ENCODE measurements around the gene AFAP1L1. TPM values are rescaled to one million over a fixed set of nuclear protein-coding genes. Genes with fewer than 3 reads are reported as not detected.
A peak's percentile ranks its signal among the peaks of the same experiment; 100 is the strongest.

AFAP1L1 gene
- total and polyA plus RNA-seq, 4 donors, result 2.1 to 11.6 (median 4.0) TPM

DNA sequence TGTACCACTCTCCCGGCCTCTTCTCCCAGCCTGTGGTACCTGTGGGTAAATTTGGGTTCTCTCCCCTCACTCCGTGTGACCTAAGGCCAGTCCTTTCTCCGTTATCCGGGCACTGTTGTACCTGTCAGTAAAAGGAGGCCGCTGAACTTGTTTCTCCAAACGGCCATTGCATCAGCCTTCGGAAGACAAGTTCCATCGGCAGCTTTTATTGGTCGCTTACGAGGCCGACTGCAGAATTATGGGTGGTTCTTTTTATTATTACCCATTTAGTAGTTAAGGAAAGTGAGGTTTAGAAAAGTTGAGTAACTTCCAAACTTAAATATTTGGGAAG lies 74.2 kb downstream of the AFAP1L1 start:
- Histone ChIP-seq H3K4me3 (ENCODE audit: low read depth in 1 of 3, low read length in 3 of 3) (peak overlapping the region; percentile 77 to 90 (median 81)), H3K9ac (ENCODE audit: low read depth in 1 of 2, low read length in 2 of 2) (peak overlapping the region in 1 of 2 donors; percentile 22), H3K4me1 (ENCODE audit: control insufficient read depth in 4 of 4, insufficient read depth in 4 of 4, low read length in 3 of 4) (peaks cover 2 to 19% (median 13%) of the 10 kb centered on the region in 4 donors), H3K27me3 (ENCODE audit: control insufficient read depth in 4 of 4, insufficient read depth in 4 of 4, low read length in 3 of 4) (no peaks in the 10 kb centered on the region), H3K36me3 (ENCODE audit: control insufficient read depth in 4 of 4, insufficient read depth in 3 of 4, low read depth in 1 of 4, low read length in 3 of 4) (peaks cover 6 to 29% (median 25%) of the 10 kb centered on the region in 4 donors), H3K27ac (ENCODE audit: low read depth in 1 of 2, low read length in 2 of 2) (no peak overlapping the region), H3K9me3 (ENCODE audit: control insufficient read depth in 4 of 4, low read length in 3 of 4) (no peaks in the 10 kb centered on the region)
- 6% methylated on average over 11 of the region's 11 CpGs for WGBS
- DNase-seq (ENCODE audit: low spot score), result no peak
- TF ChIP-seq FOXA2 (IDR thresholded peaks at IDR 0.05) (no peak), YY1 (IDR thresholded peaks at IDR 0.05) (no peak), EGR1 (IDR thresholded peaks at IDR 0.05; ENCODE audit: low read depth in 2 of 2) (no peak), NR2F2 (IDR thresholded peaks at IDR 0.05) (no peak), GABPA (IDR thresholded peaks at IDR 0.05 in 1 of 2, conservative IDR thresholded peaks at IDR 0.05 in 1 of 2) (no peak), TAF1 (conservative IDR thresholded peaks at IDR 0.05) (no peak), JUND (IDR thresholded peaks at IDR 0.05) (no peak), HNF4A (conservative IDR thresholded peaks at IDR 0.05) (no peak), RXRA (IDR thresholded peaks at IDR 0.05) (no peak), RAD21 (IDR thresholded peaks at IDR 0.05) (no peak), FOXA1 (IDR thresholded peaks at IDR 0.05) (no peak), SP1 (IDR thresholded peaks at IDR 0.05) (no peak), HNF4G (IDR thresholded peaks at IDR 0.05) (no peak)
- TF ChIP-seq, protein P1, sequence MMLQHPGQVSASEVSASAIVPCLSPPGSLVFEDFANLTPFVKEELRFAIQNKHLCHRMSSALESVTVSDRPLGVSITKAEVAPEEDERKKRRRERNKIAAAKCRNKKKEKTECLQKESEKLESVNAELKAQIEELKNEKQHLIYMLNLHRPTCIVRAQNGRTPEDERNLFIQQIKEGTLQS (IDR thresholded peaks at IDR 0.05), result no peak
- TF ChIP-seq, protein P2, sequence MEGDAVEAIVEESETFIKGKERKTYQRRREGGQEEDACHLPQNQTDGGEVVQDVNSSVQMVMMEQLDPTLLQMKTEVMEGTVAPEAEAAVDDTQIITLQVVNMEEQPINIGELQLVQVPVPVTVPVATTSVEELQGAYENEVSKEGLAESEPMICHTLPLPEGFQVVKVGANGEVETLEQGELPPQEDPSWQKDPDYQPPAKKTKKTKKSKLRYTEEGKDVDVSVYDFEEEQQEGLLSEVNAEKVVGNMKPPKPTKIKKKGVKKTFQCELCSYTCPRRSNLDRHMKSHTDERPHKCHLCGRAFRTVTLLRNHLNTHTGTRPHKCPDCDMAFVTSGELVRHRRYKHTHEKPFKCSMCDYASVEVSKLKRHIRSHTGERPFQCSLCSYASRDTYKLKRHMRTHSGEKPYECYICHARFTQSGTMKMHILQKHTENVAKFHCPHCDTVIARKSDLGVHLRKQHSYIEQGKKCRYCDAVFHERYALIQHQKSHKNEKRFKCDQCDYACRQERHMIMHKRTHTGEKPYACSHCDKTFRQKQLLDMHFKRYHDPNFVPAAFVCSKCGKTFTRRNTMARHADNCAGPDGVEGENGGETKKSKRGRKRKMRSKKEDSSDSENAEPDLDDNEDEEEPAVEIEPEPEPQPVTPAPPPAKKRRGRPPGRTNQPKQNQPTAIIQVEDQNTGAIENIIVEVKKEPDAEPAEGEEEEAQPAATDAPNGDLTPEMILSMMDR (IDR thresholded peaks at IDR 0.05; ENCODE audit: low read depth, low read length, missing input control), result no peak
- TF ChIP-seq, protein P3, sequence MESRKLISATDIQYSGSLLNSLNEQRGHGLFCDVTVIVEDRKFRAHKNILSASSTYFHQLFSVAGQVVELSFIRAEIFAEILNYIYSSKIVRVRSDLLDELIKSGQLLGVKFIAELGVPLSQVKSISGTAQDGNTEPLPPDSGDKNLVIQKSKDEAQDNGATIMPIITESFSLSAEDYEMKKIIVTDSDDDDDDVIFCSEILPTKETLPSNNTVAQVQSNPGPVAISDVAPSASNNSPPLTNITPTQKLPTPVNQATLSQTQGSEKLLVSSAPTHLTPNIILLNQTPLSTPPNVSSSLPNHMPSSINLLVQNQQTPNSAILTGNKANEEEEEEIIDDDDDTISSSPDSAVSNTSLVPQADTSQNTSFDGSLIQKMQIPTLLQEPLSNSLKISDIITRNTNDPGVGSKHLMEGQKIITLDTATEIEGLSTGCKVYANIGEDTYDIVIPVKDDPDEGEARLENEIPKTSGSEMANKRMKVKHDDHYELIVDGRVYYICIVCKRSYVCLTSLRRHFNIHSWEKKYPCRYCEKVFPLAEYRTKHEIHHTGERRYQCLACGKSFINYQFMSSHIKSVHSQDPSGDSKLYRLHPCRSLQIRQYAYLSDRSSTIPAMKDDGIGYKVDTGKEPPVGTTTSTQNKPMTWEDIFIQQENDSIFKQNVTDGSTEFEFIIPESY (IDR thresholded peaks at IDR 0.05), result no peak
- TF ChIP-seq, protein P4, sequence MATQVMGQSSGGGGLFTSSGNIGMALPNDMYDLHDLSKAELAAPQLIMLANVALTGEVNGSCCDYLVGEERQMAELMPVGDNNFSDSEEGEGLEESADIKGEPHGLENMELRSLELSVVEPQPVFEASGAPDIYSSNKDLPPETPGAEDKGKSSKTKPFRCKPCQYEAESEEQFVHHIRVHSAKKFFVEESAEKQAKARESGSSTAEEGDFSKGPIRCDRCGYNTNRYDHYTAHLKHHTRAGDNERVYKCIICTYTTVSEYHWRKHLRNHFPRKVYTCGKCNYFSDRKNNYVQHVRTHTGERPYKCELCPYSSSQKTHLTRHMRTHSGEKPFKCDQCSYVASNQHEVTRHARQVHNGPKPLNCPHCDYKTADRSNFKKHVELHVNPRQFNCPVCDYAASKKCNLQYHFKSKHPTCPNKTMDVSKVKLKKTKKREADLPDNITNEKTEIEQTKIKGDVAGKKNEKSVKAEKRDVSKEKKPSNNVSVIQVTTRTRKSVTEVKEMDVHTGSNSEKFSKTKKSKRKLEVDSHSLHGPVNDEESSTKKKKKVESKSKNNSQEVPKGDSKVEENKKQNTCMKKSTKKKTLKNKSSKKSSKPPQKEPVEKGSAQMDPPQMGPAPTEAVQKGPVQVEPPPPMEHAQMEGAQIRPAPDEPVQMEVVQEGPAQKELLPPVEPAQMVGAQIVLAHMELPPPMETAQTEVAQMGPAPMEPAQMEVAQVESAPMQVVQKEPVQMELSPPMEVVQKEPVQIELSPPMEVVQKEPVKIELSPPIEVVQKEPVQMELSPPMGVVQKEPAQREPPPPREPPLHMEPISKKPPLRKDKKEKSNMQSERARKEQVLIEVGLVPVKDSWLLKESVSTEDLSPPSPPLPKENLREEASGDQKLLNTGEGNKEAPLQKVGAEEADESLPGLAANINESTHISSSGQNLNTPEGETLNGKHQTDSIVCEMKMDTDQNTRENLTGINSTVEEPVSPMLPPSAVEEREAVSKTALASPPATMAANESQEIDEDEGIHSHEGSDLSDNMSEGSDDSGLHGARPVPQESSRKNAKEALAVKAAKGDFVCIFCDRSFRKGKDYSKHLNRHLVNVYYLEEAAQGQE (IDR thresholded peaks at IDR 0.05), result no peak
- TF ChIP-seq, protein P5, sequence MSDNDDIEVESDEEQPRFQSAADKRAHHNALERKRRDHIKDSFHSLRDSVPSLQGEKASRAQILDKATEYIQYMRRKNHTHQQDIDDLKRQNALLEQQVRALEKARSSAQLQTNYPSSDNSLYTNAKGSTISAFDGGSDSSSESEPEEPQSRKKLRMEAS (IDR thresholded peaks at IDR 0.05), result no peak

All from liver (tissue), 9 donors.